ENCODE results near the gene CAV2. TPM values are rescaled to one million over a fixed set of nuclear protein-coding genes. Genes with fewer than 3 reads are reported as not detected.

CAV2 gene
- total RNA-seq, 2 donors from 2014 or later, result 93.8 to 157 TPM

DNA sequence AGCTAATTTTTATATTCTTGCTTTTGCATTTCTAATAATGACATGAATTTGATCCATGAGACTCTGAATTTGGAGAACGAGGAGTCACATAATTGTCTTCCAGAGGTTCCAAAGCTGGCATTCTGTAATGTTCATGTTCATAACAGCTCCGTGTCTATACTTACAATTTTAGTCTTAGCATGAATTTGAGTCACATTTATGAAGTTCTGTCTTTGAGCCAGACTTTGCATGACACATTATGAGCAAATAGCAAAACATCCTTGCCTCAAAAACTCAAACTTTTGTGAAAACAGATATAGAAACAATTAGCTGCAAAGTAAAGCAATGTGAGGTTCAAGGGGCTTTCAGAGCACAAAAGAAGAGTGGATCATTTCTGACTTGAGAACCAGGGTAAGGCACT, 44.5 kb upstream of the CAV2 start:
- no peaks in the 10 kb centered on the region for H3K36me3 ChIP-seq
- peak overlapping the region in 1 of 2 donors; percentile 24 for H3K27ac ChIP-seq
- ATAC-seq (ENCODE audit: insufficient number of reproducible peaks, low FRiP score, low read depth) (no peak), DNase-seq (ENCODE audit: low spot score) (no peak)
- TF ChIP-seq, protein P1, sequence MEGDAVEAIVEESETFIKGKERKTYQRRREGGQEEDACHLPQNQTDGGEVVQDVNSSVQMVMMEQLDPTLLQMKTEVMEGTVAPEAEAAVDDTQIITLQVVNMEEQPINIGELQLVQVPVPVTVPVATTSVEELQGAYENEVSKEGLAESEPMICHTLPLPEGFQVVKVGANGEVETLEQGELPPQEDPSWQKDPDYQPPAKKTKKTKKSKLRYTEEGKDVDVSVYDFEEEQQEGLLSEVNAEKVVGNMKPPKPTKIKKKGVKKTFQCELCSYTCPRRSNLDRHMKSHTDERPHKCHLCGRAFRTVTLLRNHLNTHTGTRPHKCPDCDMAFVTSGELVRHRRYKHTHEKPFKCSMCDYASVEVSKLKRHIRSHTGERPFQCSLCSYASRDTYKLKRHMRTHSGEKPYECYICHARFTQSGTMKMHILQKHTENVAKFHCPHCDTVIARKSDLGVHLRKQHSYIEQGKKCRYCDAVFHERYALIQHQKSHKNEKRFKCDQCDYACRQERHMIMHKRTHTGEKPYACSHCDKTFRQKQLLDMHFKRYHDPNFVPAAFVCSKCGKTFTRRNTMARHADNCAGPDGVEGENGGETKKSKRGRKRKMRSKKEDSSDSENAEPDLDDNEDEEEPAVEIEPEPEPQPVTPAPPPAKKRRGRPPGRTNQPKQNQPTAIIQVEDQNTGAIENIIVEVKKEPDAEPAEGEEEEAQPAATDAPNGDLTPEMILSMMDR (IDR thresholded peaks at IDR 0.05), result no peak
- H3K4me3 ChIP-seq, result no peak overlapping the region
- peaks cover 0 to 32% of the 10 kb centered on the region in 2 donors for H3K4me1 ChIP-seq (ENCODE audit: control insufficient read depth in 1 of 2, low read depth in 2 of 2)
- no peaks in the 10 kb centered on the region for H3K9me3 ChIP-seq
- no peaks in the 10 kb centered on the region for H3K27me3 ChIP-seq (replicated peaks; ENCODE audit: insufficient read depth)

DNA sequence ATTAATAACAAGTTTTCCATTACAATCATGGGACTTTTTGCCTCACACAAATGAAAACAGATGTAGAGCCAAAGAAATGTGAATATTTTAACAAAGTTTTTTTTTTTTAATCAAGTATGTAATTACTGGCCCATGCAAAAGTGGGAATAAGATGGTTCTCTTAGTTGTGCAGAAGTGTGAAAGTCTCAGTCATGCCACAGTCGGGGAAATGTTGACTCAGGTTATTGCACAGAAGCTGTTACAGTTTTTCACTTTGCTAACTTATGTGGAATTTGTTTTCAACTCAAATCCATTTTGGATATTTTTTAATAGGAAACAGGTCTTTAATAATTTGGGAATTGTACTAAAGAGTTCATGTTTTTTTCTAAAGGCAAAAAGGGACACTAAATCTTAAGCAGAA, 44.0 kb upstream of the CAV2 start:
- no peaks in the 10 kb centered on the region for H3K27me3 ChIP-seq (replicated peaks; ENCODE audit: insufficient read depth)
- peaks cover 0 to 27% of the 10 kb centered on the region in 2 donors for H3K4me1 ChIP-seq (ENCODE audit: control insufficient read depth in 1 of 2, low read depth in 2 of 2)
- H3K4me3 ChIP-seq, result no peak overlapping the region
- ATAC-seq (ENCODE audit: insufficient number of reproducible peaks, low FRiP score, low read depth) (no peak), DNase-seq (ENCODE audit: low spot score) (no peak)
- no peaks in the 10 kb centered on the region for H3K9me3 ChIP-seq
- H3K27ac ChIP-seq, result peak overlapping the region in 1 of 2 donors; percentile 24
- no peaks in the 10 kb centered on the region for H3K36me3 ChIP-seq
- TF ChIP-seq, protein P1 (IDR thresholded peaks at IDR 0.05), result no peak

DNA sequence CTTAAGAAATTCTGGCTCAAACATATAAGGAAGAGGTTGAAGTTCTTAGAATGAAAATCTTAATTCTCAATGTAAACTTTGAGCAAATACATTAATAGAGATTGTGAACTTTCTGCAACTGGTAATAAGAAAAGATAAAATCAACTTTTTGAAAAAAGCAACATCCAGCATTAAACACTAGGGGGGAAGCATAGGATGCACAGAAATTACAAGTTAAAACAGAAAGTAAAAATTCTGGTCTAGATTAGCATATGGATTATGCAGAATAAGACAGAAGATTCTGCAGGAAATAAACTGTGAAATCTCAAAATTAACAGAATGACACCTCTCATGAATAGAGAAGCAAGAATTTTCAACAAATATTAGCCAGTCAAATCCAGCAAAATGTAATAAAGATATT, 38.0 kb upstream of the CAV2 start:
- no peak overlapping the region for H3K27ac ChIP-seq
- H3K4me1 ChIP-seq (ENCODE audit: control insufficient read depth in 1 of 2, low read depth in 2 of 2), result peaks cover 0 to 5% of the 10 kb centered on the region in 2 donors
- H3K9me3 ChIP-seq, result no peaks in the 10 kb centered on the region
- H3K27me3 ChIP-seq (replicated peaks; ENCODE audit: insufficient read depth), result no peaks in the 10 kb centered on the region
- TF ChIP-seq, protein P1 (IDR thresholded peaks at IDR 0.05), result no peak
- ATAC-seq (ENCODE audit: insufficient number of reproducible peaks, low FRiP score, low read depth) (no peak), DNase-seq (ENCODE audit: low spot score) (no peak)
- no peak overlapping the region for H3K4me3 ChIP-seq
- H3K36me3 ChIP-seq, result no peaks in the 10 kb centered on the region

DNA sequence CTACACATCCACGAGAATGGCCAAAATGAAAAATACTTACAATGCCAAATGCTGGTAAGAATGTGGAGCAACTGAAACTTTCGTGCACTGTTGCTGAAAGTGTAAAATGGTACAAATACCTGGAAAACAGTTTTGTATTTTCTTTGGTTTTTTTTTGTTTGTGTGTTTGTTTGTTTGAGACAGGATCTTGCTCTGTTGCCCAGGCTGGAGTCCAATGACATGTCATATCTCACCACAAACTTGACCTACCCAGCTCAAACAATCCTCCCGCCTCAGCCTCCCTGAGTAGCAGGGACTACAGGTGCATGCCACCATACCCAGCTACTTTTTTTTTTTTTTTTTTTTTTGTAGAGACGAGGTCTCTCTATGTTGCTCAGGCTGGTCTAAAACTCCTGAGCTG, 35.6 kb upstream of the CAV2 start:
- TF ChIP-seq, protein P1 (IDR thresholded peaks at IDR 0.05), result no peak
- DNase-seq (ENCODE audit: low spot score) (no peak), ATAC-seq (ENCODE audit: insufficient number of reproducible peaks, low FRiP score, low read depth) (no peak)
- Histone ChIP-seq H3K36me3 (no peaks in the 10 kb centered on the region), H3K27me3 (replicated peaks; ENCODE audit: insufficient read depth) (no peaks in the 10 kb centered on the region), H3K9me3 (no peaks in the 10 kb centered on the region), H3K27ac (no peak overlapping the region), H3K4me1 (ENCODE audit: control insufficient read depth in 1 of 2, low read depth in 2 of 2) (peaks cover 0 to 7% of the 10 kb centered on the region in 2 donors), H3K4me3 (no peak overlapping the region)

DNA sequence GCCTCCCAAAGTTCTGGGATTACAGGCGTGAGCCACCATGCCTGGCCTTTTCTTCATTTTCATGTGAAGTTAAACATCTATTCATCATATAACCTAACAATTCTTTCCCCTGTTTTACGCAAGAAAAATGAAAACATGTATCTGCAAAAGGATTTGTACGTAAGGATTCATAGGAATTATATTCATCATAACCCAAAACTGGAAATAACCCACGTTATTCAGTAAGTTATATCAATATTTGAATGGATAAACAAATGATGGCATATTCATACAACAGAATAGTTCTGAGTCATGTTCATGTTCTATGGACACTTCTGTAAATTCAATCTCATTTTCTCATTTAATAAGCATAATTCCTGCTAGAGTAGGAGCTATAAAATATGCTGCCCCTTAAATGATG, 35.2 kb upstream of the CAV2 start:
- TF ChIP-seq, protein P1 (IDR thresholded peaks at IDR 0.05), result no peak
- no peak overlapping the region for H3K4me3 ChIP-seq
- no peaks in the 10 kb centered on the region for H3K36me3 ChIP-seq
- H3K27ac ChIP-seq, result no peak overlapping the region
- no peaks in the 10 kb centered on the region for H3K9me3 ChIP-seq
- no peaks in the 10 kb centered on the region for H3K27me3 ChIP-seq (replicated peaks; ENCODE audit: insufficient read depth)
- H3K4me1 ChIP-seq (ENCODE audit: control insufficient read depth in 1 of 2, low read depth in 2 of 2), result peaks cover 0 to 9% of the 10 kb centered on the region in 2 donors
- ATAC-seq (ENCODE audit: insufficient number of reproducible peaks, low FRiP score, low read depth), result no peak
- DNase-seq (ENCODE audit: low spot score), result no peak

Data from thoracic aorta (tissue), 2 donors.